Activated B cell treated with CpG ODN at 0.5 μM for 24 hours (primary cell): Measurements from ENCODE around the gene DCC. TPM values are rescaled to one million over a fixed set of nuclear protein-coding genes. Genes with fewer than 3 reads are reported as not detected.

Experiments used
- ATAC-seq: fragments of 200-7000 bp; cut with Tn5 transposase; one replicate; pipeline ENCODE4 v1.10.0; 2021; ENCODE audit warnings: low read depth, mild to moderate bottlenecking, moderate library complexity
- CTCF ChIA-PET: fragments of 350-600 bp; sonication (Branson Sonifier 250); formaldehyde crosslinking; loops from one replicate; lab custom pipeline; 2021; ENCODE audit warnings: antibody characterized with exemption; lab: Charles Lee
- POLR2A ChIA-PET: fragments of 350-600 bp; sonication (Branson Sonifier 250); formaldehyde crosslinking; loops from one replicate; lab custom pipeline; 2021; ENCODE audit warnings: antibody characterized with exemption; lab: Charles Lee
- DNase-seq: peaks from one replicate; pipeline ENCODE4 v3.0.0; 2022
- H3K27ac Mint-ChIP-seq: one replicate; pipeline ENCODE4 v1.8.0; 2020; ENCODE audit warnings: mixed read lengths
- H3K27me3 Mint-ChIP-seq: one replicate; pipeline ENCODE4 v1.8.0; 2021; ENCODE audit warnings: mixed read lengths
- H3K36me3 Mint-ChIP-seq: one replicate; pipeline ENCODE4 v1.8.0; 2021; ENCODE audit warnings: low read depth, mixed read lengths
- H3K4me1 Mint-ChIP-seq: one replicate; pipeline ENCODE4 v1.8.0; 2021; ENCODE audit warnings: mixed read lengths
- H3K4me3 Mint-ChIP-seq: one replicate; pipeline ENCODE4 v1.8.0; 2020; ENCODE audit warnings: mild to moderate bottlenecking, mixed read lengths
- H3K9me3 Mint-ChIP-seq: one replicate; pipeline ENCODE4 v1.8.0; 2020; ENCODE audit warnings: mixed read lengths
- intact Hi-C: fragments of 100-400 bp; cut with micrococcal nuclease; formaldehyde crosslinking; loops from one replicate; pipeline ENCODE4 v1.15.1; 2024
- total RNA-seq: library from RNA; stranded (reverse); gene quantifications from 2 replicates; pipeline ENCODE4 v1.2.3, GENCODE V29; 2022
- TF ChIP-seq, protein P1 (sequence below): fragments of 200-600 bp; IDR thresholded peaks from one replicate; pipeline ENCODE4 v1.8.0; 2022; ENCODE audit warnings: antibody characterized with exemption, mild to moderate bottlenecking

The DCC gene, protein sequence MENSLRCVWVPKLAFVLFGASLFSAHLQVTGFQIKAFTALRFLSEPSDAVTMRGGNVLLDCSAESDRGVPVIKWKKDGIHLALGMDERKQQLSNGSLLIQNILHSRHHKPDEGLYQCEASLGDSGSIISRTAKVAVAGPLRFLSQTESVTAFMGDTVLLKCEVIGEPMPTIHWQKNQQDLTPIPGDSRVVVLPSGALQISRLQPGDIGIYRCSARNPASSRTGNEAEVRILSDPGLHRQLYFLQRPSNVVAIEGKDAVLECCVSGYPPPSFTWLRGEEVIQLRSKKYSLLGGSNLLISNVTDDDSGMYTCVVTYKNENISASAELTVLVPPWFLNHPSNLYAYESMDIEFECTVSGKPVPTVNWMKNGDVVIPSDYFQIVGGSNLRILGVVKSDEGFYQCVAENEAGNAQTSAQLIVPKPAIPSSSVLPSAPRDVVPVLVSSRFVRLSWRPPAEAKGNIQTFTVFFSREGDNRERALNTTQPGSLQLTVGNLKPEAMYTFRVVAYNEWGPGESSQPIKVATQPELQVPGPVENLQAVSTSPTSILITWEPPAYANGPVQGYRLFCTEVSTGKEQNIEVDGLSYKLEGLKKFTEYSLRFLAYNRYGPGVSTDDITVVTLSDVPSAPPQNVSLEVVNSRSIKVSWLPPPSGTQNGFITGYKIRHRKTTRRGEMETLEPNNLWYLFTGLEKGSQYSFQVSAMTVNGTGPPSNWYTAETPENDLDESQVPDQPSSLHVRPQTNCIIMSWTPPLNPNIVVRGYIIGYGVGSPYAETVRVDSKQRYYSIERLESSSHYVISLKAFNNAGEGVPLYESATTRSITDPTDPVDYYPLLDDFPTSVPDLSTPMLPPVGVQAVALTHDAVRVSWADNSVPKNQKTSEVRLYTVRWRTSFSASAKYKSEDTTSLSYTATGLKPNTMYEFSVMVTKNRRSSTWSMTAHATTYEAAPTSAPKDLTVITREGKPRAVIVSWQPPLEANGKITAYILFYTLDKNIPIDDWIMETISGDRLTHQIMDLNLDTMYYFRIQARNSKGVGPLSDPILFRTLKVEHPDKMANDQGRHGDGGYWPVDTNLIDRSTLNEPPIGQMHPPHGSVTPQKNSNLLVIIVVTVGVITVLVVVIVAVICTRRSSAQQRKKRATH (N-terminal part only)
- total RNA-seq, result not detected in 2 replicates

DNA sequence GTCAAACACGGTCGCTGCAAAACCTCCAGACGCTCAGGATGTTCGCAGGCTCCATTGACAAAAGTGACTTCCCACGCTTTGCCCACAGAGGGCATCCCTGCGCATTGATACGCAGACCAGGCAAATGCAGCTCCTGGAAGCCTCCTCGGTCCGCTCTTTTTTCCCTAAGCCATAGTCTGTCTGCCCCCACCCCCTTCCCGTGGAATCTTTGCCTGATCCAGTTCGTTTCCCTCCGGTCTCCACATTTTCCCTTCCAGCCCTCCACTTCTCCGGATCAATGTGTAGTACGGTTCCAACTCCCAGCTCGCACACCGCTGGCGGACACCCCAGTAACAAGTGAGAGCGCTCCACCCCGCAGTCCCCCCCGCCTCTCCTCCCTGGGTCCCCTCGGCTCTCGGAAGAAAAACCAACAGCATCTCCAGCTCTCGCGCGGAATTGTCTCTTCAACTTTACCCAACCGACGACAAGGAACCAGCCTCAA is at the start of gene DCC:
TSS of gene DCC (plus strand) at position 307 of the 481 bp plus-strand sequence. CDS start 591 bp downstream, outside the sequence.
- intact Hi-C loops, result no loop called here
- ChIA-PET POLR2A (no interaction called here), CTCF (no interaction called here)
- Mint-ChIP-seq H3K9me3 (peaks cover 6% of the 10 kb centered on the region), H3K4me1 (no peaks in the 10 kb centered on the region), H3K27me3 (peaks cover 25% of the 10 kb centered on the region), H3K4me3 (no peak within 1 kb of the TSS), H3K36me3 (no peaks in the 10 kb centered on the region), H3K27ac (no peak within 1 kb of the TSS)
- ATAC-seq (no peak), DNase-seq (no peak)
- TF ChIP-seq, protein P1, sequence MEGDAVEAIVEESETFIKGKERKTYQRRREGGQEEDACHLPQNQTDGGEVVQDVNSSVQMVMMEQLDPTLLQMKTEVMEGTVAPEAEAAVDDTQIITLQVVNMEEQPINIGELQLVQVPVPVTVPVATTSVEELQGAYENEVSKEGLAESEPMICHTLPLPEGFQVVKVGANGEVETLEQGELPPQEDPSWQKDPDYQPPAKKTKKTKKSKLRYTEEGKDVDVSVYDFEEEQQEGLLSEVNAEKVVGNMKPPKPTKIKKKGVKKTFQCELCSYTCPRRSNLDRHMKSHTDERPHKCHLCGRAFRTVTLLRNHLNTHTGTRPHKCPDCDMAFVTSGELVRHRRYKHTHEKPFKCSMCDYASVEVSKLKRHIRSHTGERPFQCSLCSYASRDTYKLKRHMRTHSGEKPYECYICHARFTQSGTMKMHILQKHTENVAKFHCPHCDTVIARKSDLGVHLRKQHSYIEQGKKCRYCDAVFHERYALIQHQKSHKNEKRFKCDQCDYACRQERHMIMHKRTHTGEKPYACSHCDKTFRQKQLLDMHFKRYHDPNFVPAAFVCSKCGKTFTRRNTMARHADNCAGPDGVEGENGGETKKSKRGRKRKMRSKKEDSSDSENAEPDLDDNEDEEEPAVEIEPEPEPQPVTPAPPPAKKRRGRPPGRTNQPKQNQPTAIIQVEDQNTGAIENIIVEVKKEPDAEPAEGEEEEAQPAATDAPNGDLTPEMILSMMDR, result no peak

DNA sequence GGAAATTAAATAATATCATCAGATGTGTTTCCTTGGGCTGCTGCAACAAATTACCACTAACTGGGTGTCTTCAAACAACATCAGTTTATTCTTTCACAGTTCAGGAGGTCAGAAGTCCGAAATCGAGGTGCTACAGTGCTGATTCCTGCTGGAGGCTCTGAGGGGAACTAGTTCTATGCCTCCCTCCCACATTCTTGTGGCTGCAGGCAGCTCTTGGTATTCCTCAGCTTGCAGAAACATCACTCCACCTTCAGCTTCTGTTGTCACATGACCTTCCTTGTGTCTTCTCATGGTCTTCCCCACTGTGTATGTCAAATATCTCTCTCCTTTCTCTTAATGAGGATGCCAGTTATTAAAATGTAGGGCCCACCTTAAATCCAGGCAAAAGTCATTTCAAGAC is 29.3 kb upstream of the DCC start:
- Mint-ChIP-seq H3K27ac (no peak overlapping the region), H3K27me3 (no peaks in the 10 kb centered on the region), H3K4me3 (no peak overlapping the region), H3K36me3 (no peaks in the 10 kb centered on the region), H3K4me1 (no peaks in the 10 kb centered on the region), H3K9me3 (no peaks in the 10 kb centered on the region)
- ChIA-PET CTCF (no interaction called here), POLR2A (no interaction called here)
- intact Hi-C loops, result no loop called here
- DNase-seq (no peak), ATAC-seq (no peak)
- TF ChIP-seq, protein P1, result no peak

DNA sequence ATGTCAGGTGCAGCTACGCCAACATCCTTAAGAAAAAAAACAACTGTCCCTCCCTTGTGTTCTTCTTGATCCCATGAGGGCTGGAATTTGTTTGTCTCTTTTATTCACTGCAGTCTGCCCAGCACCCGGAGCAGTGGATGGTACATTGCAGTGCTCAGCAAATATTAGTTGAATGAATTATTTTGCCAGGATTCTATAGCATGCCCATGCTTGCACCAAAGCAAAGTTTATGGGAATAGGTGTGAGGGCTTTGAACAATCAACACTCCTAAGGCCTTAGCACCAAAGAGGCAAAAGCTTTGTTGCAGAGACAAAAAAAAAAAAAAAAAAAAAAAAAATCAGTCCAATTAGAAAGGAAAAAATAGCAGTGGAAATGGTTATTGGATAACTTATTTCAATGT is 28.7 kb upstream of the DCC start:
- TF ChIP-seq, protein P1, result no peak
- ATAC-seq (no peak), DNase-seq (no peak)
- Mint-ChIP-seq H3K36me3 (no peaks in the 10 kb centered on the region), H3K4me3 (no peak overlapping the region), H3K27ac (no peak overlapping the region), H3K4me1 (no peaks in the 10 kb centered on the region), H3K9me3 (no peaks in the 10 kb centered on the region), H3K27me3 (no peaks in the 10 kb centered on the region)
- intact Hi-C loops, result no loop called here
- ChIA-PET CTCF (no interaction called here), POLR2A (no interaction called here)

DNA sequence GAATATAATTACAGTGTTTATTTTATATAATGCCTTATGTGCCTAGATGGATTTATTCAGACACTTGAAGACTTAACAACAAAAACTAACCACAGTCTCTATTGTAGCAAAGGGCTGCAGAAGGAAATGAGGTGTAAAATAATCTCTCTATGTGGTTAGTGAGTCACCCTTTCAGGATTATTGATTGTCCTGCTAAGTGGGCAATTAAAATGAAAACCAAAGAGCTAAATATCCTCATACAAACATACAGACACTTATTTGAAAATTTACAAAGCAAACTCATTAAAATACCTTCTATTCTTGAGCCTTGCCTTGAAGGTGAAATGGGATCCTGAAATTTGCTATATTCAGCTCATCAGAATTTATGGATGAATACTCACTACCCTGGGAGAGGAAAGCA is 27.7 kb upstream of the DCC start:
- Mint-ChIP-seq H3K4me1 (no peaks in the 10 kb centered on the region), H3K27me3 (no peaks in the 10 kb centered on the region), H3K27ac (no peak overlapping the region), H3K9me3 (no peaks in the 10 kb centered on the region), H3K4me3 (no peak overlapping the region), H3K36me3 (no peaks in the 10 kb centered on the region)
- no peak for DNase-seq
- no peak for ATAC-seq
- ChIA-PET CTCF (no interaction called here), POLR2A (no interaction called here)
- intact Hi-C loops, result no loop called here
- TF ChIP-seq, protein P1, result no peak
